GM18867 (cell line): ENCODE measurements around the gene AP2S1.
"Not testable (repeated sequence)": the region's sequence is repeated elsewhere in the genome, so short reads cannot be mapped to it uniquely, and the experiment has no call there.

ENCODE experiments used
- ATAC-seq: cut with Tn5 transposase; IDR thresholded peaks from one replicate; pipeline ENCODE4 v1.9.1; 2021; ENCODE audit warnings: mild to moderate bottlenecking, moderate library complexity; ENCODE audit not compliant: unreplicated experiment

AP2S1 gene

DNA sequence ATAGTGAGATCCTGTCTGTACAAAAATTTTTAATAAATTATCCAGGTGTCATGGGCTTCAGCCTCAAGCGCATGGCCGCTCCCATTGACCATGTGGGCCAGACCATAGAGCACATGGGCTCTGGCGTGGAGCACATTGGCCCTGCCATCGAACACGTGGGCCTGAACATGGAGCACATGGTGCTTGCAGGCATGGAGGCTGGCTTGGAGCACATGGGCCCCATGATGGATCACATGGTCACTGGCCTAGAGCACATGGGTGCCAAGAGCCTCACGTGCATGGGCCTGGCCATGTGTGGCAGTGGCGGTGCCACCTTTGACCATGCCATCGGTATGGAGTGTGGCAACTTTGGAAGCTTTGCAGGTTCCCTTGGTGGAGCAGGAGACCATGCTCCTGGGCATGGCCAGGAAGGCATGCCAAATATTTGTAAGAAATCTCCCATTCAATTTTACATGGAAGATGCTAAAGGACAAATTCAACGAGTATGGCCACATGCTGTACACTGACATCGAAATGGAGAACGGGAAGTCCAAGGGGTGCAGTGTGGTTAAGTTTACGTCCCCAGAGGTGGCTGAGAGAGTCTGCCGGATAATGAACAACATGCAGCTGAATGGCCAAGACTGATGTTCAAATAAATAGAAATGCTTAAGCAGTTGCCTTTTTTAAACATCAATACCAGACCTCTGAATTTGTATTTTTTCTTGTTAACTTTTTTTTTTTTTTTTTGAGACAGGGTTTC, 40.9 kb downstream of the AP2S1 start:
- ATAC-seq, result no peak

GRCh38 chr19:46806656-46807055, 44.0 kb downstream of the AP2S1 start:
- ATAC-seq, result no peak

- ATAC-seq, result not testable (repeated sequence)
These were observed 46.2 kb downstream of the AP2S1 start for GRCh38 chr19:46804432-46804831.

- no peak for ATAC-seq
These were observed 47.1 kb downstream of the AP2S1 start for GRCh38 chr19:46803555-46803954.

- no peak for ATAC-seq
These were observed 48.5 kb downstream of the AP2S1 start for GRCh38 chr19:46802152-46802551.

- ATAC-seq, result no peak
These were observed 51.9 kb downstream of the AP2S1 start for GRCh38 chr19:46798713-46799112.

DNA sequence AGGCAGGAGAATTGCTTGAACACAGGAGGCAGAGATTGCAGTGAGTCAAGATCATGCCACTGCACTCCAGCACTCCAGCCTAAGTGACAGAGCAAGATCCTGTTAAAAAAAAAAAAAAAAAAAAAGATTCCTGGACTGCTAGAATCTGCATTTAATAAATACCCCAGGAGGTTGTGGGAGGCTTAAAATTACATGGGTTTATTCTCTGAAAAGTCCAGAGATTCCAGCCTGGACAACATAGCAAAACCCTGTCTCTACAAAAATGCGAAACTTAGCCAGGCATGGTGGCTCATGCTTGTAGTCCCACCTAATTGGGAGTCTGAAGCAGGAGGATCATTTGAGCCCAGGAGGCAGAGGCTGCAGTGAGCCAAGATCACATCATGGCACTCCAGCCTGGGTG, 52.8 kb downstream of the AP2S1 start:
- ATAC-seq, result no peak

GRCh38 chr19:46791944-46792343, 58.7 kb downstream of the AP2S1 start:
- no peak for ATAC-seq

DNA sequence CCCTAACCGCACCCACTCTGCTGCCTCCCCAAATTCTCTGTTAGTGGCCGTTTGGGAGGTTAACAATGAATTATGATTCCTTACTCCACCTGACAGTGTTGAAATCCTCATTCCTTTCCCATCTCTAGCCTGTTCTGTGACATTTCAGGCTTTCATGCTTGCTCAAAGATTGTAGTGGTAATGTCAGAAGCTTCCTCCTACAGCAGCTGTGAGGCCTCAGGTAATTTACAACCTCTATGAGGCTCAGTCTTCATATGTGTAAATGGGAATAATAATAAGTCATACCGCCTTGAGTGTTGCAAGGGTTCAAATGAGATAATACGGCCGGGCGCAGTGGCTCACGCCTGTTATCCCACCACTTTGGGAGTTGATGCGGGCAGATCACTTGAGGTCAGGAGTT, 61.3 kb downstream of the AP2S1 start:
- ATAC-seq, result no peak

DNA sequence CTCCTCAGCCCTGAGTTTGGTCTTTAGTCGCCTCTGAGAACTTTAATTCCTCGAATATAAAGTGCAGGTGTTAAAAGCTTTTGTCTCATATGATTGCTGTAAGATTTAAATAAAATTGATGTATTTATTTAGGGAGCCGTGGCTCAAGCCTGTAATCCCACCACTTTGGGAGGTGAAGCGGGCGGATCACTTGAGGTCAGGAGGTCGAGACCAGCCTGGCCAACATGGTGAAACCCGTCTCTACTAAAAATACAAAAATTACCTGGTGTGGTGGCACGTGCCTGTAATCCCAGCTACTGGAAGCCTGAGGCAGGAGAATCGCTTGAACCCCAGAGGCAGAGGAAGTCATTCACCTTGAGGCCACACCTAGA, 61.7 kb downstream of the AP2S1 start:
- ATAC-seq, result no peak

GRCh38 chr19:46788262-46788967, 62.2 kb downstream of the AP2S1 start, which contains the start of gene SLC1A5:
SLC1A5 (minus strand) TSS chr19:46788594; CDS start chr19:46787965, 629 bp downstream.
- peak; percentile 66 for ATAC-seq
